ENCODE measurements around the gene CCNB1IP1.

GRCh38 chr14:20331053-20331613, 1.9 kb downstream of the CCNB1IP1 start:
- TF ChIP-seq POLR2A (IDR thresholded peaks at IDR 0.05) (no peak), CTCF (IDR thresholded peaks at IDR 0.05) (no peak)

Data from Peyer's patch (tissue), 4 donors.